Glutamatergic neuron (in vitro differentiated cells): ENCODE results near the gene MISP3. TPM values are rescaled to one million over a fixed set of nuclear protein-coding genes. Genes with fewer than 3 reads are reported as not detected.

Experiments
- DNase-seq: peaks from one replicate; pipeline ENCODE4 v3.0.0; 2022
- H3K27ac Mint-ChIP-seq: one replicate; pipeline ENCODE4 v1.8.0; 2020; ENCODE audit warnings: mild to moderate bottlenecking, mixed read lengths, inconsistent platforms; ENCODE audit not compliant: unreplicated experiment
- H3K27me3 Mint-ChIP-seq: one replicate; pipeline ENCODE4 v1.8.0; 2020; ENCODE audit warnings: mild to moderate bottlenecking, moderate library complexity, mixed read lengths, inconsistent platforms; ENCODE audit not compliant: unreplicated experiment
- H3K36me3 Mint-ChIP-seq: one replicate; pipeline ENCODE4 v1.8.0; 2020; ENCODE audit warnings: mild to moderate bottlenecking, mixed read lengths, inconsistent platforms; ENCODE audit not compliant: unreplicated experiment
- H3K4me1 Mint-ChIP-seq: one replicate; pipeline ENCODE4 v1.8.0; 2020; ENCODE audit warnings: mild to moderate bottlenecking, low read depth, mixed read lengths, inconsistent platforms; ENCODE audit not compliant: unreplicated experiment
- H3K4me3 Mint-ChIP-seq: one replicate; pipeline ENCODE4 v1.8.0; 2020; ENCODE audit warnings: mild to moderate bottlenecking, mixed read lengths, inconsistent platforms; ENCODE audit not compliant: unreplicated experiment
- H3K9me3 Mint-ChIP-seq: one replicate; pipeline ENCODE4 v1.8.0; 2020; ENCODE audit warnings: mild to moderate bottlenecking, moderate library complexity, mixed read lengths, inconsistent platforms; ENCODE audit not compliant: unreplicated experiment
- CTCF ChIP-seq: fragments of 200-600 bp; sonication (generic); IDR thresholded peaks from one replicate; pipeline ENCODE4 v1.5.0; 2021; ENCODE audit not compliant: partially characterized antibody, unreplicated experiment
- total RNA-seq: library from RNA; stranded (reverse); fragmentation: NEBNext Ultra II Directional; extraction: Animal tissue kit (Norgen Biotek cat#: 25700); gene quantifications from one replicate; pipeline ENCODE4 v1.2.1, GENCODE V29; 2021; ENCODE audit not compliant: unreplicated experiment

The MISP3 gene
- total RNA-seq, 1 donor from 2014 or later: 2.2 TPM

GRCh38 chr19:14058182-14059092 is 14.1 kb upstream of the MISP3 start:
- H3K4me1 Mint-ChIP-seq: peaks cover 3% of the 10 kb centered on the region
- H3K9me3 Mint-ChIP-seq: peaks cover 5% of the 10 kb centered on the region
- peaks cover 21% of the 10 kb centered on the region for H3K27me3 Mint-ChIP-seq
- peak overlapping the region; percentile 33 for H3K27ac Mint-ChIP-seq
- TF ChIP-seq CTCF: no peak
- peak overlapping the region; percentile 75 for H3K4me3 Mint-ChIP-seq
- no peak for DNase-seq
- no peaks in the 10 kb centered on the region for H3K36me3 Mint-ChIP-seq

GRCh38 chr19:14059093-14059480 is 13.5 kb upstream of the MISP3 start:
- peak overlapping the region; percentile 75 for H3K4me3 Mint-ChIP-seq
- H3K4me1 Mint-ChIP-seq: peaks cover 3% of the 10 kb centered on the region

GRCh38 chr19:14059652-14060155 is 12.9 kb upstream of the MISP3 start:
- peaks cover 16% of the 10 kb centered on the region for H3K27me3 Mint-ChIP-seq
- no peak for TF ChIP-seq CTCF
- no peak overlapping the region for H3K27ac Mint-ChIP-seq
- peaks cover 3% of the 10 kb centered on the region for H3K4me1 Mint-ChIP-seq
- peaks cover 2% of the 10 kb centered on the region for H3K9me3 Mint-ChIP-seq
- no peak for DNase-seq
- H3K4me3 Mint-ChIP-seq: peak overlapping the region; percentile 42
- no peaks in the 10 kb centered on the region for H3K36me3 Mint-ChIP-seq

More at GRCh38 chr19:14059093-14059480, 13.5 kb upstream of the MISP3 start:
- Mint-ChIP-seq H3K27ac (no peak overlapping the region), H3K36me3 (no peaks in the 10 kb centered on the region), H3K9me3 (peaks cover 3% of the 10 kb centered on the region), H3K27me3 (peaks cover 17% of the 10 kb centered on the region)
- TF ChIP-seq CTCF: peak; percentile 71
- DNase-seq: peak; percentile 48

- peaks cover 11% of the 10 kb centered on the region for H3K27me3 Mint-ChIP-seq
- no peaks in the 10 kb centered on the region for H3K36me3 Mint-ChIP-seq
- no peak for DNase-seq
- H3K27ac Mint-ChIP-seq: no peak overlapping the region
- no peak for TF ChIP-seq CTCF
- H3K4me1 Mint-ChIP-seq: peaks cover 3% of the 10 kb centered on the region
- H3K9me3 Mint-ChIP-seq: peaks cover 2% of the 10 kb centered on the region
- H3K4me3 Mint-ChIP-seq: no peak overlapping the region
These were observed 11.4 kb upstream of the MISP3 start for GRCh38 chr19:14061081-14061749.
